Osteocyte (in vitro differentiated cells): ENCODE measurements around the gene LHX4. TPM values are rescaled to one million over a fixed set of nuclear protein-coding genes. Genes with fewer than 3 reads are reported as not detected.
A peak's percentile ranks its signal among the peaks of the same experiment; 100 is the strongest.

Source experiments
- DNase-seq: peaks from one replicate; pipeline ENCODE4 v3.0.0; 2021; ENCODE audit warnings: mixed read lengths; ENCODE audit not compliant: unreplicated experiment; ENCODE audit errors: extremely low spot score
- H3K27ac Mint-ChIP-seq: one replicate; pipeline ENCODE4 v1.8.0; 2021; ENCODE audit warnings: mild to moderate bottlenecking, mixed read lengths; ENCODE audit not compliant: unreplicated experiment
- H3K27me3 Mint-ChIP-seq: one replicate; pipeline ENCODE4 v1.8.0; 2021; ENCODE audit warnings: mixed read lengths; ENCODE audit not compliant: unreplicated experiment
- H3K36me3 Mint-ChIP-seq: one replicate; pipeline ENCODE4 v1.8.0; 2021; ENCODE audit warnings: mixed read lengths; ENCODE audit not compliant: unreplicated experiment
- H3K4me1 Mint-ChIP-seq: one replicate; pipeline ENCODE4 v1.8.0; 2021; ENCODE audit warnings: mixed read lengths; ENCODE audit not compliant: unreplicated experiment
- H3K4me3 Mint-ChIP-seq: one replicate; pipeline ENCODE4 v1.8.0; 2021; ENCODE audit warnings: mild to moderate bottlenecking, moderate library complexity, mixed read lengths; ENCODE audit not compliant: unreplicated experiment
- H3K9me3 Mint-ChIP-seq: one replicate; pipeline ENCODE4 v1.8.0; 2021; ENCODE audit warnings: mixed read lengths; ENCODE audit not compliant: unreplicated experiment
- CTCF ChIP-seq: fragments of 200-600 bp; sonication (generic); IDR thresholded peaks from 2 replicates; pipeline ENCODE4 v1.5.0; 2021; ENCODE audit warnings: antibody characterized with exemption, mild to moderate bottlenecking, moderate library complexity
- total RNA-seq: library from RNA; stranded (reverse); gene quantifications from 2 replicates; pipeline ENCODE4 v1.2.1, GENCODE V29; 2021

LHX4 gene
- total RNA-seq, 1 donor from 2014 or later, result 0.70 TPM

DNA sequence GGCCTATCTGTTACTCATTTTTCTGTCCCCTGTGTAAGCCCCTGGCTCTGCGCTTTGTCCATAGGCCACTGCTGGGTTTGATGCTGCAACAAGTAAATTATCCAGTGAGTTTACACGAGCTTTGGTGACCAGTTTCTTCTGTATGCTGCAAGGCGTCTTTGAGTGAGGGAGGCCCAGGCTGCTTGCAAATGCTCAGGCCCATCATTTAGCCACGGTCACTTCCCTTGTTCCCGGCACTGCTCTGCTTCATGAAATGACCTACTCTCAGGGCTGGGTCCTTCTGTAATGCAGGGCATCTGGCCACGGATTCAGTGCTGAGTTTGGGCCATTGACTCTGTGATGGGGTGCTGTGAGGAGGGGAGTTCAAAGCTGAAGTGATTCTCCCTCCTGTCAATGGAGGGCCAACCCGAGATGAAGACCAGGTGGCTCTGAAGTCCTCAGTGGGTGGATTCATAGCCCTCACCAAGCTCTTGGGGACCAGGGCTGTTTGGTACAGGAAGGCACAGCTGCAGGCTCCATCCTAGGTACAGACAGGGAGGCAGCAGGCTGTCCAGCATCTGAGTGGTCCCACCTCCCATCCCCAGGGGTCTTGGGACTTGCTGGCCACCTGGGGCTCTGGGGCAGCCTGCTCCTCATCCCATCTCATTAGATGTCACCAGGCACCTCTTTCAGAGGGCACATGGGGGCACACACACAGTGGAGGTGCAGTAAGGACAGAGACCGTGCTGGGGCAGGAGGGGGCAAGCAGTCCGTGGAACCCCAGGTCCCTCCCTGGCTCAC is 21.7 kb downstream of the LHX4 start:
- no peak for DNase-seq
- H3K9me3 Mint-ChIP-seq, result no peaks in the 10 kb centered on the region

GRCh38 chr1:180252638-180253536 is 22.8 kb downstream of the LHX4 start:
- Mint-ChIP-seq H3K4me3 (no peak overlapping the region), H3K4me1 (peaks cover 4% of the 10 kb centered on the region), H3K27ac (no peak overlapping the region), H3K36me3 (no peaks in the 10 kb centered on the region), H3K27me3 (no peaks in the 10 kb centered on the region), H3K9me3 (no peaks in the 10 kb centered on the region)
- peak; percentile 72 for TF ChIP-seq CTCF
- DNase-seq, result no peak

More for the DNA sequence above, 21.7 kb downstream of the LHX4 start:
- Mint-ChIP-seq H3K4me1 (peaks cover 4% of the 10 kb centered on the region), H3K27ac (no peak overlapping the region), H3K27me3 (no peaks in the 10 kb centered on the region), H3K36me3 (no peaks in the 10 kb centered on the region), H3K4me3 (no peak overlapping the region)
- no peak for TF ChIP-seq CTCF

DNA sequence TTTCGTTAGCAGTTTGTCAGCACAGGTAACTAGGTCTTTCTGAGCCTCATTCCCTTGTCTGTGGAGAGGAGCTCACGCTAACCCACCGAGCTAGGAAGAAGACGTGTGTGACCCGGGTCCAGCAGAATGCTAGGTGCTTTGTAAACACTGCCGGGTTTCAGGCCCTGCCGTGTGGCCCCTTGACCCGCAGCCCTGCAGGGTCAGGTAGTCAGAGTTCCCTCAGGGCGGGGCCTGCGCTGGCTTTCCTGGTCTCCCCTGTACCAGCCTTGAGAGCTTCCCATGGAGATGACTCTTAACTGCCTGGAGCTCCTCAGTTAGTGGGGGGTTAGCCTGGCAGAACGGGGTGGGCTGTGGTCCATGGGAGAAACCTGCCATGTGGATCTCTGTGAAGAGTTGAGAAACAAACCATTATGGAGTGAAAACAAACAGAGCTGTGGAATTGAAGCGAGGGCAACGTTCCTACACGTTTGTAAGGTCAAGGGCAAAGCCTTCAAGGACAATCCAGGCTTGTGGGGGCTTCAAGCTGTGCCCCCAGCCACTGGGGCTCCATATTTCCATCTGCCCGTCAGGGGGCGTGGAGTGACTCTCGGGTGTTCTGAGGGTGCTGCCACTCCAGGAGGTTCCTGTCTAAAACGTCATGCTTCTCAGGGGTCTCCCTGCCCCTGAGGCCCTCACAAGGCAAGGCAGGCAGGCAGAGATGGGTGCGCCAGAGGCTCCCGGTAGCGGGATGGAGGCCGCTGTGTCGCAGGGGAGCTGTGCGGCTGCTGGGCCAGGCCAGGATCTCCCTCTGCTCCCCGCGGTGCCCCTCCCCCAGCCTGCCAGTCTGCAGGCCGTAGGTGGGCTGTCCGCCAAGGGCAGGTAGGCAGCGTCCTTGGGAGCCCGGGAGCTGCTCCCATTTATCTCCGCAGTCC is 23.8 kb downstream of the LHX4 start:
- DNase-seq, result no peak
- Mint-ChIP-seq H3K4me1 (peaks cover 4% of the 10 kb centered on the region), H3K9me3 (no peaks in the 10 kb centered on the region), H3K27ac (no peak overlapping the region), H3K4me3 (no peak overlapping the region), H3K36me3 (no peaks in the 10 kb centered on the region), H3K27me3 (no peaks in the 10 kb centered on the region)
- no peak for TF ChIP-seq CTCF

DNA sequence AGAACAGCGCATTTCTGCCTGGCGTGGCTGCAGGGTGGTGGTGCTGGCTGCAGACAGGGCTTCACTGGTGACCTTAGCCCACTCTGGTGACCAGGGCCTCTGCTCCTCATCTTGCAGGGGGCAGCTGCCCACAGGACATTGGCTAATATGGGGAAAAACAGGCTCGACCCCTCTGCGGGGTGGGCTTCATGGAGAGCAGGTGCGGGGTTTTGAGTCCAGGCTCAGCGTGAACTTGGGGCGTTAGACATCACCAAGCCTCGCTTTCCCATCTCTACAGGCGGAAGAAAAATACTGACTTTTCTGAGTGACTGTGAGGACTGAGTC is 24.4 kb downstream of the LHX4 start:
- no peak overlapping the region for H3K4me3 Mint-ChIP-seq
- H3K4me1 Mint-ChIP-seq, result peaks cover 4% of the 10 kb centered on the region
- H3K27ac Mint-ChIP-seq, result no peak overlapping the region
- no peaks in the 10 kb centered on the region for H3K27me3 Mint-ChIP-seq
- no peak for DNase-seq
- no peaks in the 10 kb centered on the region for H3K9me3 Mint-ChIP-seq
- no peaks in the 10 kb centered on the region for H3K36me3 Mint-ChIP-seq
- no peak for TF ChIP-seq CTCF
